Gastrocnemius medialis (tissue), 4 donors: ENCODE measurements around the gene SEC14L1.

Experiments used
- POLR2A ChIP-seq, 2 donors: fragments of 450-650 bp; IDR thresholded peaks; one replicate each; pipeline ENCODE4 v1.6.1; 2017; ENCODE audit warnings: antibody characterized with exemption in 2 of 2, mild to moderate bottlenecking in 2 of 2, moderate library complexity in 2 of 2
- TF ChIP-seq, protein P1 (sequence below), 5 experiments: fragments of 450-650 bp in 3 of 5; fragments of 200-600 bp in 2 of 5; sonication (generic) in 2 of 5; IDR thresholded peaks in 4 of 5; conservative IDR thresholded peaks in 1 of 5; 1 replicate in 4 of 5; 2 replicates in 1 of 5; pipeline ENCODE4 v1.5.1; 2016 to 2019; ENCODE audit warnings: antibody characterized with exemption in 5 of 5, mild to moderate bottlenecking in 3 of 5, moderate library complexity in 3 of 5

DNA sequence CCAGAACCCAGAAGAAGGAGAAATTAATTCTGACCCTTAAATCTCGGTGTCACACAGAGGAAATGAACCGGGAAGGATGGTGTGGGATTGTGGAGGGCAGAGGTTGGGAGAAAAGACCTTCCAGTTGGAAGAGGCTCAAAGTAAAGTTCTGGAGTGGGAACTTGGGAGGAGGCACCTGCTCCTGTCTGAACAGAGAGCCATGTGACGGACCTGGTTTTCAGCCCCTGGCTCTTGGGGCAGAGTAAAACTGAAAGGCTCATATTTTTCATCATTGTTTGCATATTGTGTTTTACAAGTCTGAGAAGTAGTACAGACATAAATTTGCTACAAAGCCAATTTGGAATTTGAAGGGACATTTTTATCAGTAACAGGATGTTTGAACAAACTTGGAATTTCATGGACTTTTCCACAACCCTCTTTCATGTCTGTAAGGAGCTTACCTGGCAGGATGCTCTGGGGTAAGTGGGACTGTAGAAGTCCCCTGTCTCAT lies 24.4 kb upstream of the SEC14L1 start:
- TF ChIP-seq, protein P1, sequence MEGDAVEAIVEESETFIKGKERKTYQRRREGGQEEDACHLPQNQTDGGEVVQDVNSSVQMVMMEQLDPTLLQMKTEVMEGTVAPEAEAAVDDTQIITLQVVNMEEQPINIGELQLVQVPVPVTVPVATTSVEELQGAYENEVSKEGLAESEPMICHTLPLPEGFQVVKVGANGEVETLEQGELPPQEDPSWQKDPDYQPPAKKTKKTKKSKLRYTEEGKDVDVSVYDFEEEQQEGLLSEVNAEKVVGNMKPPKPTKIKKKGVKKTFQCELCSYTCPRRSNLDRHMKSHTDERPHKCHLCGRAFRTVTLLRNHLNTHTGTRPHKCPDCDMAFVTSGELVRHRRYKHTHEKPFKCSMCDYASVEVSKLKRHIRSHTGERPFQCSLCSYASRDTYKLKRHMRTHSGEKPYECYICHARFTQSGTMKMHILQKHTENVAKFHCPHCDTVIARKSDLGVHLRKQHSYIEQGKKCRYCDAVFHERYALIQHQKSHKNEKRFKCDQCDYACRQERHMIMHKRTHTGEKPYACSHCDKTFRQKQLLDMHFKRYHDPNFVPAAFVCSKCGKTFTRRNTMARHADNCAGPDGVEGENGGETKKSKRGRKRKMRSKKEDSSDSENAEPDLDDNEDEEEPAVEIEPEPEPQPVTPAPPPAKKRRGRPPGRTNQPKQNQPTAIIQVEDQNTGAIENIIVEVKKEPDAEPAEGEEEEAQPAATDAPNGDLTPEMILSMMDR (IDR thresholded peaks at IDR 0.05 in 4 of 5, conservative IDR thresholded peaks at IDR 0.05 in 1 of 5): no peak
- TF ChIP-seq POLR2A (IDR thresholded peaks at IDR 0.05): no peak
